HG03060 (cell line): Measurements from ENCODE around the gene ZMYND11.
"Not testable (repeated sequence)": the region's sequence is repeated elsewhere in the genome, so short reads cannot be mapped to it uniquely, and the experiment has no call there.

ENCODE experiments used
- ATAC-seq: cut with Tn5 transposase; IDR thresholded peaks from one replicate; pipeline ENCODE4 v1.9.1; 2021; ENCODE audit warnings: low read depth, moderate number of reproducible peaks; ENCODE audit not compliant: unreplicated experiment

ZMYND11 gene

GRCh38 chr10:132946-133898 is 2.0 kb upstream of the ZMYND11 start:
- no peak for ATAC-seq

- no peak for ATAC-seq
These were observed 766 bp upstream of the ZMYND11 start for GRCh38 chr10:134247-135131.

- no peak for ATAC-seq
These were observed 578 bp downstream of the ZMYND11 start for GRCh38 chr10:135601-136464.

GRCh38 chr10:136465-136762 is 1.2 kb downstream of the ZMYND11 start:
- ATAC-seq: no peak

DNA sequence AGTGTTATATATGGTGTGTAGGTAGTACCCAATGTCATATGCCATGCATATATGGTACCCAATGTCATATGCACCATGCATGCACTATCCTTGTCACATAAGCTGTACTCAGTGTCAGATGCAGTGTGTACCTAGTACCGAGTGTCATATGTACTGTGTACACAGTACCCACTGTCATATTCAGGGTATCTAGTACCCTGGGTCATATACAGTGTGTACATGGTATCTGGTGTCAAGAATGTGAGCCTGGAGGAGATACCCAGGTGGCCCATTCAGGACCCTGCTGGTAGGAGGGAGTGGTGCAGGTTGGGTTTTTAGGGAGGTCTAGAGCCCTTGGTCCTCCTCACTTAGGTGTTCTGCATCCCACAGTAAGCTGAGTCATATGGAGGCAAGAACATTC is 1.8 kb downstream of the ZMYND11 start:
- no peak for ATAC-seq

- no peak for ATAC-seq
These were observed 2.4 kb downstream of the ZMYND11 start for GRCh38 chr10:137606-138005.

GRCh38 chr10:142371-142770 is 7.1 kb downstream of the ZMYND11 start:
- ATAC-seq: no peak

GRCh38 chr10:152915-153314 is 17.7 kb downstream of the ZMYND11 start:
- ATAC-seq: no peak

GRCh38 chr10:154348-154747 is 19.1 kb downstream of the ZMYND11 start:
- ATAC-seq: no peak

DNA sequence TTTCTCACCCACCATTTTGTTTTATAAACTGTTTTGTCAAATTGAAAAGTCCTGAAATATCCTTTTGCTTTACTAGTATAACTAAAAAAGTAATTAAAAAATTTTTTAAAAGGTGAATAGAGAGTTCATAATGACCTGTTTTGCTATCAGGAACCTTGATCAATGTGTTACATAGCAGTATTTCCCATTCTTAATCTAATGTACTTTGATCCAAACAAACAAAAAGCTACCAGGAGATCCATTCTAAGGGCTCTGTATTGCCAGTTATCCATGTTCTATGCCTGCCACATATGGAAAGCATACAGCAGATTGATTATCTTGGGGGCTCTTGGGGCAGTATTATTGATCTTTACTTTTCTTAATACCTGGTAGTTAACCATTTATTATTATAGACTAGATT is 32.1 kb downstream of the ZMYND11 start:
- ATAC-seq: no peak

- no peak for ATAC-seq
These were observed 38.5 kb downstream of the ZMYND11 start for GRCh38 chr10:173741-174140.

DNA sequence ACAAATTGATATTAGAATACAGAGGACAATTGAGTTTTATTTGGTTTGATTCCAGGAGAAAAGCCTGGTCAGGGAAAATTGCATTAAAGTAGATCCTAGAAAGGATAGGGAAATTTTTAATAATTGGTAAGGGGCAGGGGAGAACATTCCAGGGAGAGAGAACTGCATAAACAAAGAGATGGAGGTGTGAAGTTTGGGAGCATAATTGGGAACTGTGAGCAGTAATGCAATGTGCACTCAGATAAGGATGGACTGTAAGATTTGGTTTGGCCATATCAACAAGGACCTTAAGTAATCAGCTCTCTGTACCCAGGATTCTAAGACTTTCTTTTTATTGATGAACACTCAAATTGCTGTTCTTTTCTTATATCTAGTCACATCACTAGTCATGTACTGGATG is 41.4 kb downstream of the ZMYND11 start:
- ATAC-seq: no peak

DNA sequence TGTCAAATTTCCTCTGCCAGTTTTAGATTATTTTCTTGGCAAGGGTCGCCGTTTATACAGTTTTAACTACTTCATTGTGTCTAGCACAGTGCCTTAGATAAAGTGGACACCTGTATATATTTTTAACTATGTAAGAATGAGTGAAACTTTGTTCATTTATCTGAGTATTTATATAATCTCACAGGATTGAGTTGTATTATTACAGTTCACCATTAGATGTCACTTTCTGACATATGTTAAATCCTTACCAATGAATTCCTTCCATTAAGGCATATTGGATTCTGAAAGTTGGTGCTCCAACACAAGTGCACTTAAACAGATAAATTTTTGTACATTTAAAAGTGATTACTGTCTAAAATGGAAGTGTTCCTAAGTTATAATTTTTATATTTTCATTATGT is 43.0 kb downstream of the ZMYND11 start:
- ATAC-seq: no peak

DNA sequence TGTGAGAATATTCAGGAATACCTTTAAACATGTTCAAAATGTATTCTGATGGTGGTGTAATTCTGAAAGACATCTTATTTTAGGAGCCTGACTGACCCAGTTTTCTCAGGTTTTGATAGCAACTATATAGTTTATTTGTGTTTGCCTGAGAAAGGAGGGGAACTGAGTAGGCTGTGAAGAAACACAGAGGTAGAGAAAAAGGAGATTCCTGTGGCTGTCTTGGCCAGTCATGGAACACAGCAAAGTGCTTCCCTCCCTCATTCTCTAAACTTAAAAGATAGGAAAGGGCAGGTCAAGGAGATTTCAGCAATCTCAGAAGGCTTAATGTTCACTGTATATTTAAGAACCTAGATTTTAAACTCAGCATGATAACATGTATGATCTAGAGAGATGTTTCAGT is 43.5 kb downstream of the ZMYND11 start:
- ATAC-seq: no peak

DNA sequence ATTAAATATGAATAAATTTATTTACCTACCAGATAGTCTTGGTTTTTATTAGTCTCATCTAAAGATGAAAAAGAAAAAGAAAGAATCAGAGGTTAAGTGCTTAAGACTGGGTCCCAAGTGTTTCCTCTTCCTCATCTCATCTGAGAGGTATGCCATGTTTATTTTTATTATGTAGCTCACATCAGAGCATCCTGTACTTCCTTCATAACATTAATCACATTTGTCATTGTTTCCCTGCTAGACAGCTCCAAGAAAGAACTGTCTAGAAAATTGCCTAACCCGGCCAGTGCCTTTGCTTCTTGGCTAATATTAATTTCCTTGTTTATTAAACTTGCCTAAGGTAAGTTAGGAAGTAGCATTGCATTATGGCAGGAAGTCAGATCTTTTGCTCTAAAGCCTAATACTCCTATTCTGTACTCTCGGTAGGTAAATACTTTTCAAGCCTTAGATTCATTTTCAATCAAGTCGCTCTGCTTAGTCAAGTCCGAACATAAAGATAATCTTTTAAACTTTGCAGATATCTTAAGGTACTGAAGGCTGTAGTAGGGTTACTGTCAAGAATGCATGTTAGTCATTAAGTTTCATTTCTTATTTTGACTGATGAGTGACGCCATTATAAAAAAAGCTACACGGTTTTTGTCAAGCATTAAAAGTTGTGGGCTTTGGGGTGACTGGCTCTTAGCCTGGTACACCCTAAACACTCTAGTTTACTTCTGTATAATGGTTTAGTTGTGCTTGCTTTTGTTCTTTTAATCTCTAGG is 47.4 kb downstream of the ZMYND11 start:
- ATAC-seq: no peak

GRCh38 chr10:184174-184573 is 48.9 kb downstream of the ZMYND11 start:
- no peak for ATAC-seq

DNA sequence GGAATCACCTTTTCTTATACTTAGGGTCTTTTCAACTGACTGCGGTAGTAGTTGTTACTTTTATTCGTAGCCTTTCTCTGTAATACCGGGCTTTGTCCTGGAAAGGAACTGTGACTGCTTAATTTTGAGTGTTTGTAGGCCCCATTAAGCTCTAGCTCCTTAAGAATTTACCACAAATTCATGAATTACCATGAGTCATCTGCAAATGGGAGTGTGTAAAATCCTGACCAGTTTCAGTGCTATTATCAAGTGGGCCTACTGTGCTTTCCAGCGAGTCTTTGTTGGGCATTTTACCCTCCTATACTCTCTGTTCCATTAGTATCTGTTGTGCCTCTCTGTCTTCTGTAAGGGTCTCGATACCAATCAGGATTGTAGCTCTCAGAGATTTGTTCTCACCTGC is 49.7 kb downstream of the ZMYND11 start:
- ATAC-seq: no peak

DNA sequence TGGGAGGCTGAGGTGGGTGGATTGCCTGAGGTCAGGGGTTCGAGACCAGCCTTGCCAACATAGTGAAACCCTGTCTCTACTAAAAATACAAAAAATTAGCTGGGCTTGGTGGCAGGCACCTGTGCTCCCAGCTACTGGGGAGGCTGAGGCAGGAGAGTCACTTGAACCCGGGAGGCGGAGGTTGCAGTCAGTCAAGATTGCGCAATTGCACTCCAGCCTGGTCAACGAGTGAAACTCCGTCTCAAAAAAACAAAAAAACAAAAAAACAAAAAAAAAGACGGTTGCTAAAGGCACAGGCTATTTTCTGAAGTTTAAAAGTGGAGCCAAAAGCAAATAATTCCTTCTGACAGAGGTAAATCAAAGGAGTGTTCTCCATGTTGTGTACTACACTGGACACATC is 50.3 kb downstream of the ZMYND11 start:
- not testable (repeated sequence) for ATAC-seq

- ATAC-seq: no peak
These were observed 51.7 kb downstream of the ZMYND11 start for GRCh38 chr10:186911-187310.

GRCh38 chr10:188546-188945 is 53.3 kb downstream of the ZMYND11 start:
- no peak for ATAC-seq
